Adrenal gland (tissue), 12 donors: ENCODE measurements around the gene TUBA4B. TPM values are rescaled to one million over a fixed set of nuclear protein-coding genes. Genes with fewer than 3 reads are reported as not detected.

ENCODE experiments used
- DNase-seq, 7 donors: peaks; one replicate each; pipeline ENCODE4 v3.0.0-alpha.2; 2019 to 2020
- H3K27ac ChIP-seq, 5 donors: fragments of 200-600 bp; sonication (generic) in 4 of 5; 1 replicate in 3 of 5; 2 replicates in 2 of 5; pipeline versions ENCODE4 v1.5.1 to v1.8.0; 2016 to 2020; ENCODE audit warnings: mild to moderate bottlenecking in 1 of 5
- H3K27me3 ChIP-seq: fragments of 200-600 bp; 2 replicates; pipeline ENCODE4 v1.8.0; 2021
- H3K36me3 ChIP-seq, 2 donors: fragments of 200-600 bp; replicated peaks in 1 of 2; 1 replicate in 1 of 2; 2 replicates in 1 of 2; pipeline versions ENCODE4 v1.5.1 to v1.8.0; 2018 to 2022
- H3K4me1 ChIP-seq, 2 donors: fragments of 200-600 bp; replicated peaks in 1 of 2; 1 replicate in 1 of 2; 2 replicates in 1 of 2; pipeline versions ENCODE4 v1.5.1 to v1.8.0; 2018 to 2021
- H3K4me3 ChIP-seq, 4 donors: fragments of 200-600 bp; sonication (generic) in 3 of 4; one replicate each; pipeline ENCODE4 v1.5.1; 2016 to 2018
- H3K9me3 ChIP-seq, 3 donors: fragments of 200-600 bp; sonication (generic) in 1 of 3; replicated peaks in 1 of 3; 1 replicate in 2 of 3; 2 replicates in 1 of 3; pipeline versions ENCODE4 v1.5.1 to v1.8.0; 2016 to 2021
- CTCF ChIP-seq, 6 experiments: fragments of 450-650 bp in 4 of 6; fragments of 200-600 bp in 2 of 6; sonication (generic) in 1 of 6; IDR thresholded peaks; 1 replicate in 5 of 6; 2 replicates in 1 of 6; pipeline versions ENCODE4 v1.5.1 to v1.8.0; 2016 to 2021; ENCODE audit warnings: antibody characterized with exemption in 6 of 6, mild to moderate bottlenecking in 2 of 6, moderate library complexity in 1 of 6
- POLR2A ChIP-seq, 2 donors: fragments of 450-650 bp; IDR thresholded peaks; one replicate each; pipeline ENCODE4 v1.6.1; 2017; ENCODE audit warnings: antibody characterized with exemption in 2 of 2, mild to moderate bottlenecking in 2 of 2, moderate library complexity in 1 of 2
- WGBS, 4 donors: extraction: QIAGEN DNeasy Blood & Tissue Kit in 2 of 4; methylation state at CpG; one replicate each; pipeline versions ENCODE4 v1.1.5 to v1.1.7; 2013 to 2017; 5-methylcytosine and 5-hydroxymethylcytosine counted together
- intact Hi-C, 2 donors: fragments of 100-400 bp; cut with DNase I; formaldehyde crosslinking; loops; one replicate each; pipeline versions ENCODE4 v1.14.1 to v1.15.0; 2022 to 2023
- polyA plus RNA-seq, 3 donors: library from polyadenylated mRNA; stranded (reverse); fragments of 200-250 nt in 2 of 3; fragments of 350-450 nt in 1 of 3; fragmentation: Illumina TruSeq in 1 of 3; extraction: RNeasy Lipid Tissue Mini Kit (QIAGEN cat#74804) in 1 of 3; gene quantifications; one replicate each; pipeline ENCODE4 v1.2.3, GENCODE V29; 2013 to 2014
- total RNA-seq, 9 donors: library from RNA; depleted of rRNA in 4 of 9; stranded (reverse); fragments of >200 nt in 4 of 9; fragments of 120-200 nt in 1 of 9; fragmentation: NEBNext Ultra II Directional in 1 of 9; extraction: Animal tissue kit (Norgen Biotek cat#: 25700) in 1 of 9; gene quantifications; one replicate each; pipeline versions ENCODE4 v1.1.0 to v1.2.4, GENCODE V29; 2013 to 2023
- donor health status: healthy with polysubstance abuse.
- donor health status: Bipolar disorder and iron deficiency.
- donor health status: DM: yes; HTN: yes; CAD: no.
- donor health status: DM: no; HTN: no; CAD: no.
- donor health status: DM: no; HTN: no; CAD: no.
- donor health status: DM: yes; HTN: yes; CAD: no.

Gene TUBA4B
- total and polyA plus RNA-seq, 12 donors = 0.07 to 0.14 TPM; not detected in 10

DNA sequence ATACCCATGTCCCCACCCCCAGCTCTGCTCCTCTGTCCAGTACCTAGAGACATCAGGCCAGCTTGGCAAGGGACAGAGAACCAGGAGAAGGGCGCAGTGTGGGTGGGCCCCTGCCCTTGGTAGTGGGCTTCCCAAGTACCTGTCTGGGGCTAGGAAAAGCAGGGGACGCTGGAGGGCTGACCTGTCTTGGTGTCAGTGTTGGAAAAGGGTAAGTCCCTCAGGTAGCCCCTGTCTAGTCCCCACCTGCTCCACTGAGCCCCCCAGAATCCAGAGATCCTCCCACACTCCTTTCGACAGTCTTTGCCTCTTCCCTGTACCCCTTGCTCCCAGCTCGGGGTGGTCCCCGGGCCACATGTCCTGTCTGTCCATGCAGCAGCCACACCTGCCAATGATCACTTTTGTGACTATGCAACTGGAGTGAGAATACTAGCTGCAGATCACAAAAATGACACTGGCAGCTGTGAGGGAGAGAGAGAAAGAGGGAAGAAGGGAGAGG lies 40.7 kb downstream of the TUBA4B start:
- Histone ChIP-seq H3K4me1 (peaks cover 0 to 13% of the 10 kb centered on the region in 2 donors), H3K27ac (peak overlapping the region in 1 of 5 donors; percentile 75), H3K9me3 (no peaks in the 10 kb centered on the region), H3K36me3 (no peaks in the 10 kb centered on the region), H3K4me3 (no peak overlapping the region), H3K27me3 (no peaks in the 10 kb centered on the region)
- intact Hi-C loops = loop anchor here (10.0 kb wide), 1 partner anchor 49 kb away; the partner anchor contains the start of genes GLB1L (in 2 of the 2) and STK16 (in 2 of the 2)
- WGBS, 4 donors = 80 to 87% (median 85%) methylated on average over 4 to 5 of the region's 5 CpGs
- peak in 2 of 7 donors; percentile 21 to 50 for DNase-seq
- TF ChIP-seq CTCF (IDR thresholded peaks at IDR 0.05) (no peak), POLR2A (IDR thresholded peaks at IDR 0.05) (no peak)

- TF ChIP-seq POLR2A (IDR thresholded peaks at IDR 0.05) (peak; percentile 25 to 43), CTCF (IDR thresholded peaks at IDR 0.05) (peak; percentile 71 to 100 (median 92))
- intact Hi-C loops = loop anchor here (5.0 to 10.0 kb wide), 2 partner anchors 50 to 132 kb away; partner anchors contain the start of genes GLB1L (in 2 of the 2), STK16 (in 2 of the 2) and NHEJ1 (in 1 of the 2)
- Histone ChIP-seq H3K36me3 (no peaks in the 10 kb centered on the region), H3K4me1 (peaks cover 0 to 7% of the 10 kb centered on the region in 2 donors), H3K4me3 (peak overlapping the region in 2 of 4 donors; percentile 16 to 62), H3K9me3 (no peaks in the 10 kb centered on the region), H3K27me3 (no peaks in the 10 kb centered on the region), H3K27ac (peak overlapping the region in 2 of 5 donors; percentile 75 to 79)
- peak; percentile 80 to 93 (median 87) for DNase-seq
- 8 to 23% (median 12%) methylated on average over 25 to 67 of the region's 67 CpGs for WGBS, 4 donors
Observed at GRCh38 chr2:219294356-219295351, 41.6 kb downstream of the TUBA4B start.

- TF ChIP-seq POLR2A (IDR thresholded peaks at IDR 0.05) (no peak), CTCF (IDR thresholded peaks at IDR 0.05) (no peak)
- Histone ChIP-seq H3K27ac (no peak overlapping the region), H3K27me3 (no peaks in the 10 kb centered on the region), H3K4me1 (peaks cover 0 to 4% of the 10 kb centered on the region in 2 donors), H3K4me3 (no peak overlapping the region), H3K9me3 (no peaks in the 10 kb centered on the region), H3K36me3 (no peaks in the 10 kb centered on the region)
- no peak for DNase-seq
- WGBS, 4 donors = 76 to 88% (median 81%) methylated on average over 12 to 14 of the region's 14 CpGs
- intact Hi-C loops = loop anchor here (5.0 to 10.0 kb wide), 2 partner anchors 51 to 134 kb away; partner anchors contain the start of genes GLB1L (in 2 of the 2), STK16 (in 2 of the 2) and NHEJ1 (in 1 of the 2)
Observed at GRCh38 chr2:219296142-219296541, 43.1 kb downstream of the TUBA4B start.
